ENCODE measurements around the gene CTU1.
"Not testable (repeated sequence)": the region's sequence is repeated elsewhere in the genome, so short reads cannot be mapped to it uniquely, and the experiment has no call there.

The CTU1 gene

DNA sequence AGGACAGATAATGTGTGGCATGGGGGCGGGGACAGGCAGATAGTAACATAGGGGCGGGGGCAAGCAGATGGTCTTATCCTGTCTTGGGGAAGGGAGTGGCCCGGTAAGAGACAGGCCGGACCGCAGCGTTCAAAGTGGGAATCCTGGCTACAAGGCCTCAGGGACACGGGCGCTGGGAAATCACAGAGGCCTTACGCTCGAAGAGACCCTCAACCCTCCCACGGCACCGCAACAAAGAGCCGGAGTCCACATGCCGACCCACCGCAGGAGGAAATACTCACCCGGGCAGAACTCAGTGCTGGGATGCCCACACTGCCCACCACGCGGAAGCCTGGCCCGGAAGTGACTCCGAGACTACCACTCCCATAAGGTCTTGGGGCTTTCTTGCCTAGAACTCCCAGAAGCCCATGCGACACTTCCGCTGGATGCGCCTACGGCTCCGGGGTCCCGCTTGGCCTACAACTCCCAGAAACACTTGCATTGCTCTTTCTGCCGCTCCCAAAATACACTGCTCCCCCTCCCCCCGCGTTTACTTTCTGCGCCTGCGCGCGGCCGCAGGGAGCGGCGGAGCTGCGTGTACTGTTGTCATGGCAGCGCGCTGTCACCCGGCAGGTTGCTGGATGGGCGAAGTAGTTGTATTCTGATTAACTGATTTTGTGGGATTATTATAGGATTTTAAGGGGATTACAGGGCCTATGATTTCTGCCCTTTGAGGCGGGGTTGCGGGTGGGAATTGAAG is at the start of gene CTU1:
TSS of gene CTU1 (minus strand) at position 344 of the 739 bp plus-strand sequence. CDS start 3,840 bp downstream, outside the sequence.
- peak; percentile 99 for DNase-seq (ENCODE audit: low spot score)

DNA sequence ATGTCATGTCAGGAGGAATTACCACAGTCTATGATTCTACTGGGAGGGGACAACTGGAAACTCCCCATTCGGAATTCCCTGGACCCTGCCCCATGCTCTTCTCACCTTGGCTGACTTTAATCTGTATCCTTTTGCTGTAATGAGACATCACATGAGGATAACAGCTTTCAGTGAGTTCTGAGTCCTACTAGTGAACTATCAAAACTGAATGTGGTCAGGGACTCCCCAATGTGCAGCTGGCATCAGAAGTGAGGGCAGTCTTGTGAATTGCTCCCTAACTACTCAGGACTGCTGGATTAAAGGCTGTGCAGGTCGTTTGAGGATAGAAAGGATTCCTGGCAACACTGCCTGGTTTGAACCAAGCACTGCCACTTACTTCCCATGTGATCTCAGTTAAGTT is 49.1 kb upstream of the CTU1 start:
- no peak for DNase-seq (ENCODE audit: low spot score)

DNA sequence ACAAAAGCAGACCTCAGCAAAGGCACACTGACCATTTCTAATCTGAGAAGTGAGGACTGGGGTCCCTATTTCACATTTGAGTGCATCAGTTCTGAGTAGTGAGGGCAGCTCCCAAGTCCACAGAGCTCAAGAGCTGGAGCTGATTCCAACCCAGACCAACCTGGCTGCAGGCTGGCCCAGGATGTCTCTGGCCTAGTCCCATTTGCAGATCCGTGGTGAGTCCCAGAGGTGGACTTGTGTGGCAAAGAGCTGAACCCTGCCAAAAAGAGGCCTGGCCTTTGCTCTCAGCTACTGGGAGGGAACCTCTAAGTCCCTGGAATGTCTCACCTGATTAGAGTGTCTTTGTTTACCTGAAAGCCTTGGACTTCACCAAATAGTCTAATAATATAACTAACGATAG is 48.5 kb upstream of the CTU1 start:
- DNase-seq (ENCODE audit: low spot score), result no peak

DNA sequence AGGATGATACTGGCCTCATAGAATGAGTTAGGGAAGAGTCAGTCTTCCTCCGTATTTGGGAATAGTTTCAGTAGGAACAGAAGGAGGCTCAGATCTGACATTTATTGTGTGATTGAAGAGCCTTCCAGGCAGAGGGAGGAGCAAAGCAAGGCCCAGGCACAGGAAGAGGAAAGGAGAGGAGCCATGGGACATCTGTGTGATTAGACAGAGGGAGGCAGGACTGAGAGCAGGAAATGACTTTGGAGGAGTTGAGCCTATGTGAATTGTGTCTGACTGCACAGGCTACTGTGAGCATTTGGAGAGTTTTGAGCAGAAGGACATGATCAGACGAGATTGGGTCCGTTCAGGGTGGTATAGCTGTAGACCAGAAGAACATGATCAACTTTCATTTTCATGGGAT is 42.4 kb upstream of the CTU1 start:
- DNase-seq (ENCODE audit: low spot score), result no peak

DNA sequence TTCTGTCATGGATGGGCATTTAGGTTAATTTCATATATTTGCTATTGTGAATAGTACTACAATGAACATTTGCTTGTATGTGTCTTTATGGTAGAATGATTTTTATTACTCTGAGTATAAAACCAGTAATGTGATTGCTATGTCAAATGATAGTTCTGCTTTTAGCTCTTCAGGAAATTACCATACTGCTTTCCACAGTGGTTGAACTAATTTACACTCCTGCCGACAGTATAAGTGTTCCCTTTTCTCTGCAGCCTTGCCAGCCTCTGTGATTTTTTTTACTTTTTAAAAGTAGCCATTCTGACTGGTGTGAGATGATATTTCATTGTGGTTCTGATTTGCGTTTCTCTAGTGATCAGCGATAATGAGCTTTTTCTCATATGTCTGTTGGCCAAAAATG is 40.4 kb upstream of the CTU1 start:
- no peak for DNase-seq (ENCODE audit: low spot score)

DNA sequence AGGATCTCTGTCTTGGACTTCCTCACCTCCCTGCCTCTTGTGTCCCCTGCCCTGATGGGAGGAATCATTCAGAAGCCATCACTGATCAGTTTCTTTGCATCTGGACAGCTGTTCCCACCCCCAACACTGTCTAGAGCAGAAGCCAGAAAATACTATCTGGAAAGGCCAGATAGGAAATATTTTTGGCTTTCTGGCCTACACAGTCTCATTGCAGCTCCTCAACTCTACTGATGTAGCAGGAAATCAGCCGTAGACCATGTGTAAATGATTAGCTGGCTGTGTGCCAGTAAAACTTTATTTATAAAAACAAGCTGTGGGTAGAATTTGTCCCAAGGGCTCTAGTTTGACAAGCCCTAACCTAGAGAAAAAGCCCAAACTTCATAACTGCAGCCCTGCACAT is 39.5 kb upstream of the CTU1 start:
- no peak for DNase-seq (ENCODE audit: low spot score)

DNA sequence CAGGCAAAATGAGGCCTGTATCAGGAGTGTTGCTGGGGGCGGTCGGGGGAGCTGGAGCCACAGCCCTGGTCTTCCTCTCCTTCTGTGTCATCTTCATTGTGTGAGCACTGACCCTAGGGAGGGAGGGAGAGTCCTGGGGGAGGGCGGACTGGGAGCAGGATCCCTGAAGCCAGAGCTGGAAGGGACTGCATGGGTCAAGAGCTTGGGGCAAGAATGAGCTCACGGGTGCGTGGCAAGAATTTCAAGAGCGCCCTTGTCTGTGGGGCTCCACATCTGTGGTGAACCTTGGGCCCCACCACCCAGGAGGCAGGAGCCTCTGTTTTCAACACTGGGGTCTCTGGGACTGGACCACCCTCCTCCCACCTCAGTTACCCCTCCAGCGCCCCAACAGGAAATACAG is 38.5 kb upstream of the CTU1 start:
- no peak for DNase-seq (ENCODE audit: low spot score)

DNA sequence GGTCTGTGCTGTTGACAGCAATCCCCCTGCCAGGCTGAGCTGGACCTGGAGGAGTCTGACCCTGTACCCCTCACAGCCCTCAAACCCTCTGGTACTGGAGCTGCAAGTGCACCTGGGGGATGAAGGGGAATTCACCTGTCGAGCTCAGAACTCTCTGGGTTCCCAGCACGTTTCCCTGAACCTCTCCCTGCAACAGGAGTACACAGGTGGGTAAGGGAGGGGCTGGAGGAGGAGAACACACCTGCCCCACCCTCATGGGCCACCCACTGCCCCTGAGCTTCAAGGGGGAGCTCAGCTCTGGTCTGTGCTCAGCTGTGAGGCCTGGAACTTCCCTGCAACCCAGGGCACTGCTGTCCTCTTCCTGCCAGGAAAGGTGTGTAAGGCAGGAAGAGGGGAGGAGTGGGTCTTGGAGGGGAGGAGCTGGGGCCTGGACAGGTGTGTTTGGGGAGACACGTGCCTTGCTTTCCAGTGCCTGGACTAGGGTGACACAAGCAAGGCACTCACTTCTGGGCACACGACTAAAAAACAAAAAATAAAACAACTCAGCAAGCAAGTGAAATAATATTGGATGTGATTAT is 37.8 kb upstream of the CTU1 start:
- no peak for DNase-seq (ENCODE audit: low spot score)

DNA sequence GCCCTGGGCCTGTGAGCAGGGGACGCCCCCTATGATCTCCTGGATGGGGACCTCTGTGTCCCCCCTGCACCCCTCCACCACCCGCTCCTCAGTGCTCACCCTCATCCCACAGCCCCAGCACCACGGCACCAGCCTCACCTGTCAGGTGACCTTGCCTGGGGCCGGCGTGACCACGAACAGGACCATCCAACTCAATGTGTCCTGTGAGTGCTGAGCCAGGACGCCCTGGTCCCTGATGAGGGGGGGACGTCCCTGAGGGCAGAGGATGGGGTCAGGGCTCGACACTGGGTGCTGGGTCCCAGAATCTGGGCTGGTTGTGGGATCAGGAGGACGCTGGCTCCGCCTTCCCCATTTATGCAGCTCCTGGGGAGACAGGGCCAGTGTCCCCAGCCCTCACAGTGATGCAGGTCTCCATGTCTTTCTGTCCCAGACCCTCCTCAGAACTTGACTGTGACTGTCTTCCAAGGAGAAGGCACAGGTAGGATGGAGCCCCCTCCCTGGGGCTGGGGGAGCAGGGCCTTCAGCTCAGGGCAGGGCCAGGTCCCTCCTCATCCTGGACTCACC is 36.4 kb upstream of the CTU1 start:
- DNase-seq (ENCODE audit: low spot score), result no peak

DNA sequence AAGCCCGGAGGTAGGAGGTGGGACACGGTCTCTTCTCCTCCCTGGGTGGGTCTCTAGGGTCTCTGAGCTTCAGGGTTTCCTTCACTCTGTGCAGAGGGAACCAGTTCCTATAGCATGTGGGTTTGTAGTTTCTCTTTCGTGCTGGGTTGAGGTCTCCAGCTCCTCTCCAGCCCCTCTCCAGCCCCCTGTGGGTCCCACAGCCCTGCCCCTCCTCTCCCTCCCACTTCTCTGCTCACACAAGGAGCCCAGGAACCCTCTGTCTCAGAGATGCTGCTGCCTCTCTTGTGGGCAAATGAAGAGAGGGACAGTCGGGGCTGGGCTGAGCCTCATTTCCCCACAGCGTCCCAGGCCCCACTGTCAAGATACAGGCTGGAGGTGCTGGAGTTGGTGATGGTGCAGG is 35.3 kb upstream of the CTU1 start:
- no peak for DNase-seq (ENCODE audit: low spot score)

DNA sequence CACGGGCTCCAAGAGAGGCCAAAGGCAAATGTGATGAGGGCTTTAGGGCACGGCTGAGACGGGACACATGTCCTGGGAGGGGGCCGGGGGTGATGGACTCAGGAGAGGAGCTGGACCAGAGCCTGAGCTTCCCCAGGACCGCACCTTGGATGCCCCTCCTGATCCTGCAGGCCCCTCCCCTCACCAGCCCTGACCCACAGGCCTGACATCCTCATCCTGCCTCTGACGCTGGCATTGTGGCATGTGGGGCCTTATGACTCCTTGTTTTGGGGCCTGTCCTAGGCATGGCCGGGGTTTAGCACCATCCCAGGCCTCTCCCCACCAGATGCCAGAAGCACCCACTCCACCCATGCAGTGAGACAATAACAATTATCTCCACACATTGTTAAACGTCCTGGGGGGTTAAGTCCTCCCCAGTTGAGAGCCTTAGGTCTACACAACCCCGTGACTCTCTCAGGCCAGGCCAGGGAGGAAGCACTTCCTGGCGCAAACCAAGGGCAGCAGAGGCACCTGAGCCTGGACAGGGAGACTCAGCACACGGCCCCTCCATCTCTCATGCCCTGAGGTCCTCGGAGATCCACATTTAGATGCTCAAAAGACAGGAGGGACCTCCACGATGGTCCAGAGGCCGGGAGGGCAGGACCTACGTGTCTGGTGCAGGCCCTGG is 34.7 kb upstream of the CTU1 start:
- not testable (repeated sequence) for DNase-seq (ENCODE audit: low spot score)

DNA sequence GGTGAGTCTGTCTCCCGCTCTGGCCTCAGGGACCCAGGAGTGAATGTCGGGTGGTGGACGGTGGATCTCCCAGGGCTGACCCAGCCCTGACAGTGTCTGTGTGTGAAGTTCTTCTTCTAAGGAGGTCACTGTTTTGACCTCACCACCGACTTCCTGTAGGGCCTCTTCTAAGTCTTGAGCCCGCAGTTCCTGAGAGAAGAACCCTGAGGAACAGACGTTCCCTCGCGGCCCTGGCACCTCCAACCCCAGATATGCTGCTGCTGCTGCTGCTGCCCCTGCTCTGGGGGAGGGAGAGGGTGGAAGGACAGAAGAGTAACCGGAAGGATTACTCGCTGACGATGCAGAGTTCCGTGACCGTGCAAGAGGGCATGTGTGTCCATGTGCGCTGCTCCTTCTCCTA is 33.9 kb upstream of the CTU1 start, which contains the start of gene SIGLEC7:
TSS of gene SIGLEC7 (plus strand) at position 183 of the 400 bp plus-strand sequence. CDS start at position 252, 69 bp downstream.
- DNase-seq (ENCODE audit: low spot score), result no peak

DNA sequence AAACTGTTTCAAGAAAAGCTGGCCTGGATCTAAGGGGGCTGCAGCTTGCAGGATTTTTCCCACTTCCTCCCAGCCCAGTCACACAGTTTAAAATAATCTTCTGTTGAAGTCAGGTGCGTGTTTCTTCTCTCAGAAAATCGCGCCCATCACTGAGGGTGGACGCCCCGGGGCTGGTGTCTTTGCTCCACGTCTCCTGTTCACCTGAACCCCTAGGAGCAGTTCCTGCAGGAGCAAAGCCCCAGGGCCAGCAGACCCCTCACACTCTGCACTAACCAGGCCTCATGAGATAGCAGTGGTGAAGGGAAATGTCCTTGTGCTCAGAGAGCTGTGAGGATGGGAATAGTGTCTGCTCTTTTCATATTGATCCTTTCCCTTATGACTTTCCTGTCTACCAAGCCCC is 33.0 kb upstream of the CTU1 start:
- no peak for DNase-seq (ENCODE audit: low spot score)

DNA sequence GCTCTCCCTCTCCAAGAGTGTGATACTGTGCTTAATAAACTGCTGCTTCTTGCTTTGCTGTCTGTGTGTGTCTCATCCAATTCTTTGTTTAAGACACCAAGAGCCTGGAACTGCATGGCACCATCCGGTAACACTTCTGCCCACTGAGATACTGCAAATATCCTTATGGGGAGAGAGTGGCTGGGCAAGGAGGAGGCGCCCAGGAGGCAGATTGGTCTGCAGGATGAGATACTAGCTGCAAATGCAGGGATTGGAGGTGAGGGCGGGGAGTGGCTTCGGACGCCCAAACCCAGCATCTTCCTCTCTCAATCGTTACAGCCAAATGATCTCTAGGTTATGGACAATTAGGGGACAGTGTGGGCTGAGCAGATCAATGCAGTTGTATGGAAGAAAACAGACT is 32.2 kb upstream of the CTU1 start:
- no peak for DNase-seq (ENCODE audit: low spot score)

DNA sequence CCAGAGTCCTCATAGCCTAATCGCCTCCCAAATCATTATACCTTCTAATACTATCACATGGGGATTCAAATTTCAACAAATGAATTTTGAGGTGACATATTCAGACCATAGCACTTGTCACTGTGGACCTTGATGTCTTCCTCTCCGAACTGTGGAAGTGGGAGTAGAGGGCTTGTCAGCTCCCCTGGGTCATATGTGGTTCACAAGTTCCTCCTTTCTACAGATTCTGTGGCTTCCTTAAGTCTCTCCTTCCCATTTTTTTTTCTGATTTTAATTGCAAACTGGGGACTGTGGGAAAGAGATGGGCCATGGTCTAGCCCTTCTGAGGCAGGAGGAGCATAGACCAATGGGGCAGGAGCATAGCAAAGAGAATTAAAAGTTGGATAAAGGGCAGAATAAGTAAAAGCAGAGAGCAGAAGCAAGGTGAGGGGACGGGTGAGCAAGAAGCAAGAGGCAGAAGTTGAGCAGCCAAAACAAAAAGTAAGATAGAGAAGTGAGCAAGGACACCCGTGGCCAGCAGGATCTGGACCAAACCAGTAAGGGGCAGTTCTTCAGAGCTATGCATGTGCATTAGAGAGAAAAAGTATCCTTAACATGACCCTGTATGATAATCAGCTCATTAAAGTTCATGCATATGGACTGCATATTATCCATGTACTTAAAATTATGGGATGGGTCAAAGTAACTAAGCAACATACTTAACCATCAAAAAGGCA is 31.2 kb upstream of the CTU1 start:
- no peak for DNase-seq (ENCODE audit: low spot score)

DNA sequence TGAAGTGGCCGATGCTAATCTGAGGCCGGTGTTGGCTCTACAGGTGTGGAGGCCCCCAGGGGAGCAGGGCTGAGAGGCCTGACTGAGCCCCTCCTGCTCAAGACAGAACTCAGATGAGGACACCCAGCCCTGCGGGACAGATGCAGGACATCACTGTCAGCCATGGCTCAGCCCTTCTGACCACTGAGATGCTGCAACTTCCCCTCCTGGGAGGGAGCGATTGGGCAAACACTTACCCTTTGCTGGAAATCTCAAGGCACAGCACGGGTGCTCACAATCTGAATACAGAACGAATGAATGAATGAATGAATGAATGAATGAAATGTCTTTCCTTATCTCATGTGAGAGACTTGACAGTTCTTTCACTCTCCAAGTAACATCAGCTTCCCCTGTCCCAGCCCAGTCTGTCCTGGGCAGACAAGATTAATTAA is 30.4 kb upstream of the CTU1 start:
- no peak for DNase-seq (ENCODE audit: low spot score)

DNA sequence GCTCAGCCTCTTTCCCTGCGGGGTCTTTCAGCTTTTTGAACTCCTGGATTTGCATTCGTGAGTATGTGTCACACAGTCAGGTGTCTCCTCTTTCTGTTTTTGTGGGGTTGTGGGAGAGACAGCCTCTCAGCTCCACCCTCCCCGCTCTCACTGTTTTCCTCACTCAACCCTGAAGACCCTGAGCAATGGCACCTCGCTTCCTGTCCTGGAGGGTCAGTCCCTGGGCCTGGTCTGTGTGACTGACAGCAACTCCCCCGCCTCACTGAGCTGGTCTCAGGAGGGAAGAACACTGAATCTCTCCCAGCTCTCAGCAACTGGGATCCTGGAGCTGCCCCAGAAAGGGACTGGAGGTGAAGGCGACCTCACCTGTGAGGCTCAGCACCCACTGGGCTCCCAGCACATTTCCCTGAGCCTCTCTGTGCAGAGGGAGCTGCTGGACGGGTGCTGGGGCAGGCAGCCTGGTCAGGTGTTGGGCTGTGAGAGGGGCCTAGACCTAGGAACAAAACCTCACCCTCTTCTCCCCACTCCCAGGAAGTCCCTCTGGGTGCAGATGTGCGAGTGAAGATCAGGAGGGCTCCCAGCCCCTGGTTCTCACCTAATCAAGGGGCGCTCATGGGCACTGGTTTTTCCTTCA is 29.7 kb upstream of the CTU1 start:
- no peak for DNase-seq (ENCODE audit: low spot score)

DNA sequence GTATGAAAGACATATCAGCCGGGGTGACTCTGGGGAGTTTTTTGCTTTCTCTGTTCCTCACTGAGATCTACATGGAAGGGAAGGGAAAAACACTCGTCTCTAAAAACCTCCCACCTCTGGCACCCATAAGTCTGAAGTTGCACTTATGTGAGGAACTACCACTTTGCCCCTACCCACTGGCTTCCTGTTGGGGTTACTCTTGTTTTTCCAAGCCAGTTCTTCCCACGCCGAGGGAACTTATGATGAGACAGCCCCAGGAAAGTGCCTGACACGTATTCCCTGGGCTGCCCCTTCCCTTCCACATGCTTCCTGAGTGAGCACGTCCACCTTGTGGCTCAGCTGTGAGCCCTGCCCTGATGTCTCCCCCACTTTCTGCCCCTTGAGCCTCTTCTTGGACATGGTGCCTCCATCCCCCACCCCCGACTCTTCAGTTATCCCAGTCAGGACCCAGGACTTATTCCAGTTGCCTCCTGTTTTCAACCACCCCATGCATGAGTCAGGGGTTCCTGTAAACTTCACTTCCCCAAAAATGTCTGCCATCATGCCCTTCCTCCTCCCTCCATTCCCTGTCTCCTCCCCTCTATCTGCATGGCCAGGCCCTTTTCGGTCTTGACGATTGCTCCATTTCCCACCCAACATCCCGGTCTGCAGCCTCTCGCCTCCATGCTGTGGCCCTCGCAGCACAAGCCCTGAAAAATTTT is 28.8 kb upstream of the CTU1 start:
- DNase-seq (ENCODE audit: low spot score), result no peak

DNA sequence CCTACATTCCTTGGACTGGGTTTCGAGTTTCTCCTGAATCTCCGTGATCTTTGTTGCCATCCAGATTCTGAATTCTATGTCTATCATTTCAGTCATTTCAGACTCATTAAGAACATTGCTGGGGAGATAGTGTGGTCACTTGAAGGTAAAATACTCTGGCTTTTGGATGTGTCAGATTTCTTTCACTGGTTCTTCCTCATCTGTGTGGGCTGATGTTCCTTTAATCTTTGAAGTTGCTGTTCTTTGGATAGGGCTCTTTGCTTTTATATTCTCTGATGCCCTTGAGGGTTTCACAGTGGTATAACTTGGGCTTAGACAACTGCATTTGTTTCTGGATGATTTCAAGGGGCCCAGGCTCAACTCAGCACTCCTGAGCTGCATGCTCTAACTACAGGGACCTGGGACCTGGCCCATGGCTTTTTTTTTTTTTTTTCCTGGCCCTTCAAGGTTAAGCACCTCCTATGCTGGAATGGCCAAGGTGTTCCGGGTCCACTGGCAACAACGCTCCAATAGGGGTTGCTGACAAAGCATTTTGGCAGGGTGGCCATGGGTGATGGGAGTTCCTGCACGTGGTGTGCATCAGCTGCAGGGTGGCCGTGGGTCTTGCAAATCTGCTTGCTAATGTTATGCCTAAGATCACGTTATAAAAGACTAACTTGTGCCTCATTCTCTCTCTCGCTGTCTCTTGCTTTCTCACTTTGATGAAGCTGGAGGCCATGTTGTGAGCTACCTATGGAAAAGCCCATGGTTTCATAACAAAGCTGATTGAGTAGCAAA is 28.0 kb upstream of the CTU1 start:
- DNase-seq (ENCODE audit: low spot score), result no peak

DNA sequence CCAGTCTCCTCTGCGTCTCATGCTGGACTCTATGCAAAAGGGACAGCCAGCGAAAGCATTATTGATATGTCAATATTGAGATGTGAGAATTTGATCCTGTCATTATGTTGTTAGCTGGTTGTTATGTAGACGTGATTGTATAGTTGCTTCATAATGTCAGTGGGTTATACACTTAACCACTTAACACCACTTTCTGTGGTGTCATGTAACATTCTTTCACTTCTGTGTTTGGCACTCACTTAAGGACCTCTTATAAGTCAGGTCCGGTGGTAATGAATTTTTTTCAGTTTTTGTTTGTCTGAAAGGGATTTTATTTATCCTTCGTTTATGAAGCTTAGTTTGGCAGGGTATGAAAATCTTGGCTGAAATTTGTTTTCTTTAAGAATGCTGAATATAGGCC is 26.8 kb upstream of the CTU1 start:
- no peak for DNase-seq (ENCODE audit: low spot score)

All from RKO (cell line).